Activated CD8-positive, alpha-beta memory T cell treated with anti-CD3 and anti-CD28 coated beads for 36 hours (primary cell): ENCODE data around the gene SPRYD7. TPM values are rescaled to one million over a fixed set of nuclear protein-coding genes. Genes with fewer than 3 reads are reported as not detected.

Experiments used
- CTCF ChIA-PET: fragments of 350-600 bp; sonication (Branson Sonifier 250); formaldehyde crosslinking; loops from one replicate; lab custom pipeline; 2021; ENCODE audit warnings: antibody characterized with exemption; lab: Charles Lee
- POLR2A ChIA-PET: fragments of 350-600 bp; sonication (Branson Sonifier 250); formaldehyde crosslinking; loops from one replicate; lab custom pipeline; 2021; ENCODE audit warnings: antibody characterized with exemption; lab: Charles Lee
- total RNA-seq, 2 experiments: library from RNA; stranded (reverse); gene quantifications; one replicate each; pipeline ENCODE4 v1.2.3, GENCODE V29; 2021

Gene SPRYD7
- total RNA-seq, 2 experiments from 2014 or later: 9.6 to 10.4 TPM

- CTCF ChIA-PET: no interaction called here
- POLR2A ChIA-PET: no interaction called here
These were observed 58.4 kb downstream of the SPRYD7 start for GRCh38 chr13:49877629-49878218.

- ChIA-PET CTCF (no interaction called here), POLR2A (no interaction called here)
These were observed 61.7 kb downstream of the SPRYD7 start for GRCh38 chr13:49874430-49874829.

- POLR2A ChIA-PET: no interaction called here
- CTCF ChIA-PET: no interaction called here
These were observed 66.6 kb downstream of the SPRYD7 start for GRCh38 chr13:49869519-49869918.

- CTCF ChIA-PET: no interaction called here
- POLR2A ChIA-PET: no interaction called here
These were observed 68.3 kb downstream of the SPRYD7 start for GRCh38 chr13:49867834-49868233.

- ChIA-PET POLR2A (no interaction called here), CTCF (no interaction called here)
These were observed 70.9 kb downstream of the SPRYD7 start for GRCh38 chr13:49865218-49865617.

- POLR2A ChIA-PET: no interaction called here
- CTCF ChIA-PET: no interaction called here
These were observed 71.6 kb downstream of the SPRYD7 start for GRCh38 chr13:49864509-49864908.

Other genes starting within 250 kb of the SPRYD7 start
- 10 to 100 TPM; 53.0 to 57.3 TPM for gene EBPL, start 244.9 kb downstream of the SPRYD7 start, total RNA-seq
- 10 to 100 TPM; 65.2 to 67.3 TPM for gene KPNA3, start 143.7 kb downstream of the SPRYD7 start, total RNA-seq
- gene TRIM13, start 60.7 kb upstream of the SPRYD7 start, total RNA-seq: 10 to 100 TPM; 14.8 to 16.7 TPM
- under 1 TPM; 0.44 to 0.86 TPM for gene KCNRG, start 79.1 kb upstream of the SPRYD7 start, total RNA-seq